ENCODE measurements around the gene RPP25.
"Not testable (repeated sequence)": the region's sequence is repeated elsewhere in the genome, so short reads cannot be mapped to it uniquely, and the experiment has no call there.

DNA sequence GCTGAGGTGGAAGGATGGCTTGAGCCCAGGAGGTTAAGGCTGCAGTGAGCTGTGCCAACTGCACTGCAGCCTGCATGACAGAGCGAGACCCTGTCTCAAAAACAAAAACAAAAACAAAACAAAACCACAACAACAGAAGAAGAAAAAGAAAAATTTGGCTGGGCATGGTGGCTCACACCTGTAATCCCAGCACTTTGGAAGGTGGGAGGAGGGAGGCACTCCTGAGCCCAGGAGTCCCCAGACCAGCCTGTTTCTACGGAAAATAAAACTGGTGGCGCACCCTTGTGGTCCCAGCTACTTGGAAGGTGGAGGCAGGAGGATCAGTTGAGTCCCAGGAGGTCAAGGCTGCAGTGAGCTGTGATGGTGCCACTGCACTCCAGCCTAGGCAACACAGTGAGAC lies 21.4 kb downstream of the RPP25 start:
- TF ChIP-seq CTCF (IDR thresholded peaks at IDR 0.05; ENCODE audit: insufficient read depth, low read length, poor library complexity, severe bottlenecking); EZH2phosphoT487 (conservative IDR thresholded peaks at IDR 0.05; ENCODE audit: low read length): not testable (repeated sequence)
